Measurements from ENCODE around the gene IP6K3.

The IP6K3 gene

DNA sequence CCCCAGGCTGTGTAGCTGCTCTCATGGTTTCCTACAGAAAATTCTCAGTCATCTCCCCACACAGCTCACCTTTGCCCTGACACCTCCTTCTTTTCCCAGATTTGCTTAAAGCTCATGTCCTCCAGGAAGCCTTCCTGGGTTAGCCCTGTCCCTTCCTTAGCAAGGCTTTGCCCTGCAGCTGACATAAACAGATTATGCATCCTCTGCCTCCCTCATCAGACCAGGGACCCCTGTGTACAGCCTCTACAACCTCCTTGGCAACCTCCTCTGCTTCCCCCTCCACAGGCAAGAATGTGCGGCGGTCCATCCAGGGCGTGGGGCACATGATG, 75.0 kb downstream of the IP6K3 start:
- Mint-ChIP-seq H3K27ac (peak overlapping the region; percentile 60), H3K4me1 (peaks cover 28% of the 10 kb centered on the region), H3K27me3 (no peaks in the 10 kb centered on the region), H3K9me3 (no peaks in the 10 kb centered on the region), H3K36me3 (peaks cover 47% of the 10 kb centered on the region), H3K4me3 (no peak overlapping the region)
- CTCF ChIA-PET: interaction anchor here (1.3 kb wide), 2 partner anchors 10 to 28 kb away, joined by 3 to 4 read pairs; no protein-coding TSS in a partner anchor
- DNase-seq: no peak

Measured in activated naive CD4-positive, alpha-beta T cell treated with anti-CD3 and anti-CD28 coated beads, Interleukin-2, amount 10 ng/mL, durations not matched to agents 7 days and 5 days (primary cell).